Measurements from ENCODE around the gene TNPO3.

The TNPO3 gene

DNA sequence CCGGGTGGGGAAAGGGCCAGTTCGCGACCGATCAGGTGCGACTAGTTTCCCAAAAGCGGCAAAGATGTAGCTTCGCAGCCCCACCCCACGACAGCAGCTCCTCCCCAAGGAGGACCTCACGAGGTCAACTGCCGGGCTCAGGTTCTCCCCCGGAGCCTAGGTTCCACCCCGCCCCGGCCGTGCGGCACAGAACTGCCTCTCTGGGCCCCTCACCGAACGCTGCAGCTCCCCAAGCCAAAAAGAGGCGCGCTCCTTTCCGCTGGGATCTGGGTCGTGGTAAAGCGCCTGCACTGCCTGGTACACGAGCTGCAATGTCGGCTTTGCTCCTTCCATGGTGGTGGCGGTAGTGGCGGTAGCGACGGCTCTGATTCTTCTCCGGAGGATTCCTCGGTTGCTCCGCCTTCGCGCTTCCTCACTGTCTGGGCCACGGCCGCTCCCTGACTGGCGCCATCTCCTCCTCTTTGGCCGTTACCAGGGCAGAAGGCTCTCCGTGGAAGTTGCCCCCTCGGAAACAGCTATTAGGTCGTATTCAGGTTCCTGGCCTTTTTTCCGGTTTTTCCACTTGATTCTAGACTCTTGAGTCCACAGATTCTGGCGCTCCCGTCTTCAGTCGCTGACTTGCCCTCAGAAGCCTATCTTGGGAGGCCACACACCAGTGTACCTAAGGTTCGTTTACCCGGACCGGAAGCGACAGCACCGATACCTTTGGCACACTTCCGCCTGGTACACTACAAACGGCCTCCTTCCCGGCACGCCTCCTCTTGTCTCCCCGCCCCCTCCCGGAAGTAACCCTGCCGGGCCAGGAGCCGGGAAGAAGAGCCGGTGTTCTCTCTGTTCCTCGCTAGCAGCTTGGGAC, at the start of gene TNPO3:
TNPO3 (minus strand) TSS at position 674 of the 856 bp plus-strand sequence; CDS start at position 333, 341 bp downstream.
- no peak for TF ChIP-seq CTCF (IDR thresholded peaks at IDR 0.05)

DNA sequence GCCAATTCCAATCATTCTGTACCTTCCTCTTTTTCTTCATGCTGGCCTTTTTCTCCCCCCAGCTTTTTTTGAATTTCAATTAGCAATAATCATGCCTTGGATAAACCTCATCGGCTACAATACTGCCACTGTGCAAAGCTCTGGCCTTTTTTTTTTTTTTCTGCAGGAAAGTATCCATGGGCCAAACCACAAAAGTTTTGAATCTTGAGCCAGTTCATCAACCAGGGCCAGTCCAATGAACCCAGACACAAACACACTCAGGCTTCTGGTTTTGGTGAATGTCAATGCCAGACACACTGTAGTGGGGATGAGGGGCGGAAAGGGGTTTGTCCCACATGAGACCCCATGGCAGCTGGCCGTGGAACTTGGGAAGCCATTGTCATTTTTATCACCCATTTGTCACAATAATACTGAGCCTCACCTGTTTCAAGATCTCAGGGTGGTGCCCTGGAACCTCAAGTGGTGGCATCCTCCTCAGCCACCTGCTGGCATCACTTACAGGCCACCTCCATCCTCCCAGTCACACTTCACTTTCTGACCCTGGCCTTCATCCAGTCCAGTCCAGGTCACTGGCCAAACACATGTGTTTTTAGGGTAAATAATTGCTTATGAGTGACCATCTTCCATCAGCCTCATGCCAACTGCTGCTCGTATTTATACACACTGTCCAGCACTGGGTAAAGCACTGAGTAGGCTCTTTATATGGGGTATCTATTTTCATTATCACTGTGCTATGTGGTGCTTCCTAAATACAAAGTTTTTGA, 48.8 kb upstream of the TNPO3 start:
- no peak for TF ChIP-seq CTCF (IDR thresholded peaks at IDR 0.05)

- TF ChIP-seq CTCF (IDR thresholded peaks at IDR 0.05): no peak
Measured at GRCh38 chr7:129101746-129102145, 46.8 kb upstream of the TNPO3 start.

DNA sequence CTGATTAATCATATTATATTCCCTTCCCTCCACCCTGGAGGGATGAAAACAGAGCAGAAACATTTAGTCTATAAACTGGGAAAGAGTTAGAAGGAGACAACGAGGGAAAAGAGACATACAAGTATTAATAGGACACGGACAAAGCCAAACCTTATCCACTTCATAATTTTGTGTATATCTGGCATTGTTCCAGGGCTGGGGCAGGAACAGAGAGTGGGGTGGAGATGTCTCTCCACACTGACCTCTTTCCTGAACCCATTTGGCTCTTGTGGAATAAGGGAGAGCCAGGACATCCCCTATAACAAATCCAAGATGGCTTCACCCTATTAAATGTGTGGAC, 45.9 kb upstream of the TNPO3 start:
- no peak for TF ChIP-seq CTCF (IDR thresholded peaks at IDR 0.05)

DNA sequence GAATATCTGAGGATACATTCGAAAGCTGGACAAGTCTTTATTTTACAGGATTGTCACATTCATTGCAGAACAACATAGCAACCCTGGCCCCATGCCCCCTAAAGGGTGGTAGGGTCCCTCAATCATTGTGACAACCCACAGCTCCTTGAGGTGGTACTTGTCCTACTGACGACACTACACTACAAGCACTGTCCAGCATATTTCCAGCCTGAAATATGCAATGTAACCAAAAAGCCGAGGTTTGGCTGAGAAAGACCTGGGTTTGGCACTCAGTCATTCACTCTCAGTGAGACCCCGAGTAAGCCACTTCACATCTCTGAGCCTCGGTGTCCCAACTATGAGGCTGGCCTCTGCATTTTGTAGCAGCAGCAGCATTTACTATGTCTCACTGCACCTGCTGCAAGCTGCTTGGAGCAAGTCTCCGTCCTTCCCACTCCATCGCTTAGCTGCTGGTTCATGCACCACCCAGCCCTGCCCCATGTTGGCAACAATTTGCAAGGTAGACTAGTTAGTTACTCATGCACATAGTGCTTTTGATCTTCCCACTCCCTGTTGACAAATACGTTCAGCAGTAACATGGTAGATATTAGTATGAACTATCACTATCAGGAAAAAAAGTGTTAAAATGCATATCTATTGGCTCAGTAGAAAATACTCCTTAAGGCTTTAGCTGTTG, 43.6 kb upstream of the TNPO3 start:
- TF ChIP-seq CTCF (IDR thresholded peaks at IDR 0.05): no peak

- no peak for TF ChIP-seq CTCF (IDR thresholded peaks at IDR 0.05)
Measured at GRCh38 chr7:129095258-129095657, 40.3 kb upstream of the TNPO3 start.

GRCh38 chr7:129094501-129094900, 39.6 kb upstream of the TNPO3 start:
- TF ChIP-seq CTCF (IDR thresholded peaks at IDR 0.05): no peak

Measured in LNCAP (cell line).